DND-41 (cell line): ENCODE data around the gene TACC3.
A peak's percentile ranks its signal among the peaks of the same experiment; 100 is the strongest.

ENCODE experiments used
- ATAC-seq: fragments of 200-7000 bp; cut with Tn5 transposase; 3 replicates; pipeline ENCODE4 v1.9.1; 2021; ENCODE audit warnings: low read depth; ENCODE audit not compliant: insufficient read depth
- DNase-seq: peaks from one replicate; pipeline ENCODE4 v3.0.0-alpha.2; 2020
- H2AFZ ChIP-seq: 2 replicates; pipeline ENCODE4 v1.6.0; 2012; ENCODE audit warnings: low read depth, low read length
- H3K27ac ChIP-seq: 2 replicates; pipeline ENCODE4 v1.5.1; 2012; ENCODE audit warnings: low read length, inconsistent platforms
- H3K27me3 ChIP-seq: fragments of 200-600 bp; sonication (generic); 2 replicates; pipeline ENCODE4 v1.6.0; 2012; ENCODE audit warnings: low read length, mild to moderate bottlenecking, inconsistent platforms; ENCODE audit not compliant: insufficient read depth, poor library complexity
- H3K36me3 ChIP-seq: 2 replicates; pipeline ENCODE4 v1.5.1; 2012; ENCODE audit warnings: low read length, inconsistent platforms; ENCODE audit not compliant: insufficient read depth
- H3K4me1 ChIP-seq: 2 replicates; pipeline ENCODE4 v1.5.1; 2012; ENCODE audit warnings: mild to moderate bottlenecking, low read length; ENCODE audit not compliant: insufficient read depth
- H3K4me2 ChIP-seq: 2 replicates; pipeline ENCODE4 v1.6.0; 2012; ENCODE audit warnings: mild to moderate bottlenecking, moderate library complexity, low read length, inconsistent platforms; ENCODE audit not compliant: insufficient read depth
- H3K4me3 ChIP-seq, 2 experiments: fragments of 200-600 bp in 1 of 2; shearing (Covaris generic) in 1 of 2; 2 replicates each; pipeline ENCODE4 v1.5.1; 2012 to 2016; ENCODE audit warnings: inconsistent platforms in 2 of 2, low read length in 2 of 2, mild to moderate bottlenecking in 2 of 2, low read depth in 1 of 2, moderate library complexity in 1 of 2
- H3K79me2 ChIP-seq: 2 replicates; pipeline ENCODE4 v1.6.0; 2012; ENCODE audit warnings: low read length, inconsistent platforms; ENCODE audit not compliant: insufficient read depth
- H3K9ac ChIP-seq: 2 replicates; pipeline ENCODE4 v1.6.0; 2012; ENCODE audit warnings: low read depth, mild to moderate bottlenecking, inconsistent platforms, low read length, moderate library complexity
- H3K9me3 ChIP-seq: 2 replicates; pipeline ENCODE4 v1.5.1; 2012; ENCODE audit warnings: low read length, moderate library complexity, mild to moderate bottlenecking, inconsistent platforms; ENCODE audit not compliant: insufficient read depth, severe bottlenecking
- H4K20me1 ChIP-seq: 2 replicates; pipeline ENCODE4 v1.6.0; 2012; ENCODE audit warnings: low read length; ENCODE audit not compliant: insufficient read depth
- CTCF ChIP-seq: IDR thresholded peaks from 2 replicates; pipeline ENCODE4 v1.5.1; 2012; ENCODE audit warnings: borderline replicate concordance, low read length, moderate library complexity, mild to moderate bottlenecking; ENCODE audit not compliant: poor library complexity, severe bottlenecking; ENCODE audit errors: extremely low read depth
- EZH2 ChIP-seq: IDR thresholded peaks from 3 replicates; pipeline ENCODE4 v1.6.1; 2012; ENCODE audit warnings: borderline replicate concordance, low read depth, mild to moderate bottlenecking, moderate library complexity, low read length, inconsistent platforms; ENCODE audit not compliant: severe bottlenecking

The TACC3 gene

GRCh38 chr4:1678244-1678643, 43.1 kb upstream of the TACC3 start:
- ATAC-seq (no peak), DNase-seq (no peak)
- Histone ChIP-seq H3K27ac (no peak overlapping the region), H3K4me1 (peaks cover 2% of the 10 kb centered on the region), H3K9ac (no peak overlapping the region), H3K79me2 (no peaks in the 10 kb centered on the region), H3K4me2 (no peak overlapping the region), H3K36me3 (no peaks in the 10 kb centered on the region), H3K4me3 (no peak overlapping the region), H2AFZ (no peak overlapping the region), H3K9me3 (no peaks in the 10 kb centered on the region), H4K20me1 (no peaks in the 10 kb centered on the region), H3K27me3 (no peaks in the 10 kb centered on the region)
- TF ChIP-seq CTCF = no peak

GRCh38 chr4:1682860-1683259, 38.5 kb upstream of the TACC3 start:
- H3K79me2 ChIP-seq = no peaks in the 10 kb centered on the region
- DNase-seq = no peak
- no peaks in the 10 kb centered on the region for H3K9me3 ChIP-seq
- H2AFZ ChIP-seq = 0 out of 2 replicates have a peak overlapping the region, but pooled peaks have one; percentile 21
- no peaks in the 10 kb centered on the region for H3K27me3 ChIP-seq
- no peaks in the 10 kb centered on the region for H3K36me3 ChIP-seq
- H3K4me3 ChIP-seq = no peak overlapping the region
- ATAC-seq = no peak
- TF ChIP-seq CTCF = no peak
- TF ChIP-seq EZH2 = no peak
- H3K4me1 ChIP-seq = peaks cover 19% of the 10 kb centered on the region
- H3K4me2 ChIP-seq = peak overlapping the region; percentile 82; the same call in 1 of the 2 replicates
- H3K27ac ChIP-seq = no peak overlapping the region
- no peak overlapping the region; the same call in 1 of the 2 replicates for H3K9ac ChIP-seq
- no peaks in the 10 kb centered on the region for H4K20me1 ChIP-seq

GRCh38 chr4:1683261-1683735, 38.0 kb upstream of the TACC3 start:
- Histone ChIP-seq H4K20me1 (no peaks in the 10 kb centered on the region), H3K36me3 (no peaks in the 10 kb centered on the region), H2AFZ (peak overlapping the region; percentile 92), H3K4me2 (peak overlapping the region; percentile 82), H3K4me1 (peaks cover 19% of the 10 kb centered on the region), H3K9ac (peak overlapping the region; percentile 64), H3K27ac (no peak overlapping the region), H3K4me3 (peak overlapping the region in 1 of 2 experiments; percentile 61; a peak in 2 of 4 replicates), H3K27me3 (no peaks in the 10 kb centered on the region), H3K79me2 (no peaks in the 10 kb centered on the region), H3K9me3 (no peaks in the 10 kb centered on the region)
- TF ChIP-seq CTCF (no peak), EZH2 (no peak)
- no peak for ATAC-seq
- DNase-seq = no peak
